Mucosa of gallbladder (tissue), 1 donor: ENCODE data around the gene SOS1. TPM values are rescaled to one million over a fixed set of nuclear protein-coding genes. Genes with fewer than 3 reads are reported as not detected.

Experiments
- DNase-seq: peaks from one replicate; pipeline ENCODE4 v3.0.0-alpha.2; 2020; ENCODE audit warnings: low spot score
- total RNA-seq: library from RNA; stranded (reverse); gene quantifications from one replicate; pipeline ENCODE4 v1.2.1, GENCODE V29; 2021
- donor health status: DM: no; HTN: no; CAD: no.

The SOS1 gene
- total RNA-seq, 1 donor from 2014 or later = 42.1 TPM

DNA sequence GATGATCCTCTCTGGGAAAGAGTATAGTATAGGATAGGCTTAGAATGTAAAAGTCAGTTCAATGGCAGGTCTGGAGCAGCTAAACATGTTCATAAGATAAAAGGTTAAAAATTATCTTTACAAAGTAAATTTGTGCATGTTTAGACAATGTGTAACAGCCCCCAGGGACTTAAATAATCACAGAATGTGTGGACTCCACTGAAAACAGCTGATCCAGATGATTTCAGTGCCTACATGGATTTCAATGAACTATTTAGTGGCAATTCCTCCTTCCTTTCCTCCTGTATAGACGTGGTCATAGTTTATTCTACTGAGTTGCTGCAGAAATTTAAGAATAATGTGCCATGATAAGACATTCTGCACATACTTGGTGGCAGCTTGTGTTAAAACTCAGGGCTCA, 188.3 kb downstream of the SOS1 start:
- no peak for DNase-seq

Other genes with a start within 250 kb of the SOS1 start
- 15.7 TPM for gene DHX57, start 245.1 kb downstream of the SOS1 start, total RNA-seq
- gene MORN2, start 245.1 kb downstream of the SOS1 start, total RNA-seq = 21.8 TPM
- 1.8 TPM for gene ARHGEF33, start 231.2 kb downstream of the SOS1 start, total RNA-seq
- 1.1 TPM for gene CDKL4, start 122.9 kb upstream of the SOS1 start, total RNA-seq